HL-60 (cell line): Measurements from ENCODE around the gene MRTFA.

Experiments
- CTCF ChIP-seq: IDR thresholded peaks from one replicate; pipeline ENCODE4 v1.5.1; 2011; ENCODE audit warnings: low read length, control low read depth, inconsistent platforms; ENCODE audit not compliant: insufficient read depth
- POLR2AphosphoS5 ChIP-seq: IDR thresholded peaks from 2 replicates; pipeline ENCODE4 v1.6.1; 2012; ENCODE audit warnings: low read depth
- REST ChIP-seq: IDR thresholded peaks from 2 replicates; pipeline ENCODE4 v1.6.1; 2012; ENCODE audit warnings: low read depth; ENCODE audit not compliant: insufficient replicate concordance

DNA sequence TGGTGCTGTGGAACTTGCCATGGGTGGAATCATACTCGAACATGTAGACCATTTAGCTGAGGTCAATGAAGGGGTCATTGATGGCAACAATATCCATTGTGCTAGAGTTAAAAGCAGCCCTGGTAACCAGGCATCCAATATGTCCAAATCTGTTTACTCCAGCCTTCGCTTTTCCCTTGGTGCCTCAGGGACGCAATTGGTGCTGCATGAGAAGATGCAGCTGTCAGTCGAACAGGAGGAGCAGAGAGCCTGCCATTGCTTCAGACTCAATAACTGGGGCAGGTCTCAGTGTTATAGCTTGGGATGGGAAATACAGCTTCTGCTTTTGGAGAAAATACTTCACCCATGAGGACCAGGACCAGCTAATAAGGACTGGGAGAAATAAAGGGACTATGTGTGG, 37.8 kb upstream of the MRTFA start:
- TF ChIP-seq CTCF, result no peak
- TF ChIP-seq POLR2AphosphoS5, result no peak
- no peak for TF ChIP-seq REST
